ENCODE measurements around the gene SASH1.

- TF ChIP-seq POLR2A (IDR thresholded peaks at IDR 0.05; ENCODE audit: low read depth, low read length): no peak
- TF ChIP-seq TAF1 (IDR thresholded peaks at IDR 0.05; ENCODE audit: borderline replicate concordance, low read depth, low read length): no peak
Measured at GRCh38 chr6:148492654-148493290, 150.1 kb downstream of the SASH1 start.
